ENCODE measurements around the gene AFF1. TPM values are rescaled to one million over a fixed set of nuclear protein-coding genes. Genes with fewer than 3 reads are reported as not detected.
A peak's percentile ranks its signal among the peaks of the same experiment; 100 is the strongest.

The AFF1 gene
- total RNA-seq, 6 experiments from 2014 or later, result 23.8 to 39.6 (median 34.9) TPM

- Histone ChIP-seq H3K27ac (no peak overlapping the region), H3K4me1 (peaks cover 0 to 44% (median 13%) of the 10 kb centered on the region in 4 donors), H3K4me3 (no peak overlapping the region), H3K27me3 (no peaks in the 10 kb centered on the region), H3K9me3 (no peaks in the 10 kb centered on the region), H3K36me3 (no peaks in the 10 kb centered on the region)
- no peak for ATAC-seq
- no peak for TF ChIP-seq POLR2A (IDR thresholded peaks at IDR 0.05)
- TF ChIP-seq, protein P1, sequence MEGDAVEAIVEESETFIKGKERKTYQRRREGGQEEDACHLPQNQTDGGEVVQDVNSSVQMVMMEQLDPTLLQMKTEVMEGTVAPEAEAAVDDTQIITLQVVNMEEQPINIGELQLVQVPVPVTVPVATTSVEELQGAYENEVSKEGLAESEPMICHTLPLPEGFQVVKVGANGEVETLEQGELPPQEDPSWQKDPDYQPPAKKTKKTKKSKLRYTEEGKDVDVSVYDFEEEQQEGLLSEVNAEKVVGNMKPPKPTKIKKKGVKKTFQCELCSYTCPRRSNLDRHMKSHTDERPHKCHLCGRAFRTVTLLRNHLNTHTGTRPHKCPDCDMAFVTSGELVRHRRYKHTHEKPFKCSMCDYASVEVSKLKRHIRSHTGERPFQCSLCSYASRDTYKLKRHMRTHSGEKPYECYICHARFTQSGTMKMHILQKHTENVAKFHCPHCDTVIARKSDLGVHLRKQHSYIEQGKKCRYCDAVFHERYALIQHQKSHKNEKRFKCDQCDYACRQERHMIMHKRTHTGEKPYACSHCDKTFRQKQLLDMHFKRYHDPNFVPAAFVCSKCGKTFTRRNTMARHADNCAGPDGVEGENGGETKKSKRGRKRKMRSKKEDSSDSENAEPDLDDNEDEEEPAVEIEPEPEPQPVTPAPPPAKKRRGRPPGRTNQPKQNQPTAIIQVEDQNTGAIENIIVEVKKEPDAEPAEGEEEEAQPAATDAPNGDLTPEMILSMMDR (IDR thresholded peaks at IDR 0.05), result no peak
- no peak for DNase-seq
- WGBS (ENCODE audit: insufficient coverage, low coverage, low lambda C conversion rate, missing lambda C conversion rate), result 50% methylated on average over 1 of the region's 1 CpG
- intact Hi-C loops (cut with DNase I), result no loop called here
Observed at GRCh38 chr4:87024201-87024600, 89.4 kb downstream of the AFF1 start.

GRCh38 chr4:87025023-87025613 lies 90.3 kb downstream of the AFF1 start:
- H3K36me3 ChIP-seq, result no peaks in the 10 kb centered on the region
- no peaks in the 10 kb centered on the region for H3K27me3 ChIP-seq
- intact Hi-C loops (cut with DNase I), result no loop called here
- ATAC-seq (peak in 3 of 4 donors; percentile 9 to 66 (median 28)), DNase-seq (no peak)
- 70% methylated on average over 5 of the region's 5 CpGs for WGBS (ENCODE audit: insufficient coverage, low coverage, low lambda C conversion rate, missing lambda C conversion rate)
- no peaks in the 10 kb centered on the region for H3K9me3 ChIP-seq
- H3K27ac ChIP-seq, result no peak overlapping the region
- H3K4me3 ChIP-seq, result no peak overlapping the region
- H3K4me1 ChIP-seq, result peaks cover 0 to 52% (median 15%) of the 10 kb centered on the region in 4 donors
- TF ChIP-seq POLR2A (IDR thresholded peaks at IDR 0.05), result no peak
- TF ChIP-seq, protein P1 (IDR thresholded peaks at IDR 0.05), result no peak

GRCh38 chr4:87025614-87026041 lies 90.8 kb downstream of the AFF1 start:
- H3K27ac ChIP-seq, result no peak overlapping the region
- 100% methylated on average over 4 of the region's 6 CpGs for WGBS (ENCODE audit: insufficient coverage, low coverage, low lambda C conversion rate, missing lambda C conversion rate)
- H3K4me1 ChIP-seq, result peaks cover 0 to 55% (median 15%) of the 10 kb centered on the region in 4 donors

GRCh38 chr4:87026800-87027495 lies 92.1 kb downstream of the AFF1 start:
- 20% methylated on average over 4 of the region's 4 CpGs for WGBS (ENCODE audit: insufficient coverage, low coverage, low lambda C conversion rate, missing lambda C conversion rate)
- TF ChIP-seq POLR2A (IDR thresholded peaks at IDR 0.05), result no peak
- TF ChIP-seq, protein P1 (IDR thresholded peaks at IDR 0.05), result no peak
- Histone ChIP-seq H3K27ac (peak overlapping the region in 1 of 3 donors; percentile 3), H3K4me3 (no peak overlapping the region), H3K9me3 (no peaks in the 10 kb centered on the region), H3K36me3 (no peaks in the 10 kb centered on the region), H3K27me3 (no peaks in the 10 kb centered on the region), H3K4me1 (peaks cover 0 to 68% (median 16%) of the 10 kb centered on the region in 4 donors)
- intact Hi-C loops (cut with DNase I), result no loop called here
- ATAC-seq, result peak; percentile 33 to 61 (median 45)
- DNase-seq, result no peak

More at GRCh38 chr4:87025614-87026041, 90.8 kb downstream of the AFF1 start:
- ATAC-seq, result peak in 1 of 4 donors; percentile 52
- intact Hi-C loops (cut with DNase I), result no loop called here
- Histone ChIP-seq H3K9me3 (no peaks in the 10 kb centered on the region), H3K36me3 (no peaks in the 10 kb centered on the region), H3K27me3 (no peaks in the 10 kb centered on the region), H3K4me3 (no peak overlapping the region)
- DNase-seq, result no peak
- TF ChIP-seq POLR2A (IDR thresholded peaks at IDR 0.05), result no peak
- TF ChIP-seq, protein P1 (IDR thresholded peaks at IDR 0.05), result no peak
